SJSA1 (cell line): Measurements from ENCODE around the gene ASPSCR1. TPM values are rescaled to one million over a fixed set of nuclear protein-coding genes. Genes with fewer than 3 reads are reported as not detected.

Source experiments
- DNase-seq, 2 experiments: peaks; one replicate each; pipeline ENCODE4 v3.0.0-alpha.2; 2015 to 2020; ENCODE audit warnings: low spot score in 2 of 2, low read depth in 1 of 2
- H3K27ac ChIP-seq: fragments of 250-450 bp; sonication (Bioruptor Pico); 2 replicates; pipeline ENCODE4 v1.5.1; 2020; ENCODE audit warnings: mild to moderate bottlenecking, moderate library complexity
- H3K27me3 ChIP-seq: fragments of 250-450 bp; sonication (Bioruptor Pico); replicated peaks from 2 replicates; pipeline ENCODE4 v1.5.1; 2020; ENCODE audit warnings: mild to moderate bottlenecking, moderate library complexity
- H3K36me3 ChIP-seq: fragments of 250-450 bp; sonication (Bioruptor Pico); 2 replicates; pipeline ENCODE4 v1.5.1; 2020; ENCODE audit warnings: mild to moderate bottlenecking
- H3K4me1 ChIP-seq: fragments of 250-450 bp; sonication (Bioruptor Pico); replicated peaks from 2 replicates; pipeline ENCODE4 v1.6.1; 2021; ENCODE audit warnings: mild to moderate bottlenecking
- H3K4me3 ChIP-seq: fragments of 250-450 bp; sonication (Bioruptor Pico); 2 replicates; pipeline ENCODE4 v1.5.1; 2020; ENCODE audit warnings: mild to moderate bottlenecking
- H3K9me3 ChIP-seq: fragments of 250-450 bp; sonication (Bioruptor Pico); replicated peaks from 2 replicates; pipeline ENCODE4 v1.5.1; 2020; ENCODE audit warnings: mild to moderate bottlenecking
- total RNA-seq: library from RNA; depleted of rRNA; stranded (reverse); fragments of >200 nt; shearing (Covaris generic); gene quantifications from 2 replicates; pipeline ENCODE4 v1.2.3, GENCODE V29; 2014

ASPSCR1 gene
- total RNA-seq, 1 experiment from 2014 or later: 38.5 TPM

- peak overlapping the region; percentile 34 for H3K4me3 ChIP-seq
- H3K36me3 ChIP-seq: 0 out of 2 replicates have a peak, but pooled peaks cover 3% of the 10 kb centered on the region
- peak in 1 of 2 experiments; percentile 42 for DNase-seq
- H3K9me3 ChIP-seq: peaks cover 14% of the 10 kb centered on the region
- H3K27me3 ChIP-seq: peaks cover 80% of the 10 kb centered on the region
- peaks cover 31% of the 10 kb centered on the region for H3K4me1 ChIP-seq
- no peak overlapping the region for H3K27ac ChIP-seq
Measured at GRCh38 chr17:81960130-81960958, 17.1 kb upstream of the ASPSCR1 start.

GRCh38 chr17:81961087-81961511 lies 16.3 kb upstream of the ASPSCR1 start, which contains the start of gene NOTUM:
TSS of gene NOTUM (minus strand) at chr17:81961187. CDS start at chr17:81960909, 278 bp downstream.
- peaks cover 84% of the 10 kb centered on the region for H3K27me3 ChIP-seq
- H3K36me3 ChIP-seq: 0 out of 2 replicates have a peak, but pooled peaks cover 3% of the 10 kb centered on the region
- peak within 1 kb of the TSS; percentile 34 for H3K4me3 ChIP-seq
- peaks cover 31% of the 10 kb centered on the region for H3K4me1 ChIP-seq
- peak; percentile 44 to 78 for DNase-seq
- H3K27ac ChIP-seq: no peak within 1 kb of the TSS
- peaks cover 14% of the 10 kb centered on the region for H3K9me3 ChIP-seq

GRCh38 chr17:81961521-81962498 lies 15.6 kb upstream of the ASPSCR1 start:
- Histone ChIP-seq H3K36me3 (0 out of 2 replicates have a peak, but pooled peaks cover 3% of the 10 kb centered on the region), H3K4me3 (no peak overlapping the region; the same call in 1 of the 2 replicates), H3K4me1 (peaks cover 31% of the 10 kb centered on the region), H3K9me3 (peaks cover 14% of the 10 kb centered on the region), H3K27me3 (peaks cover 81% of the 10 kb centered on the region), H3K27ac (no peak overlapping the region)
- no peak for DNase-seq

- Histone ChIP-seq H3K27ac (no peak overlapping the region), H3K4me3 (no peak overlapping the region), H3K36me3 (0 out of 2 replicates have a peak, but pooled peaks cover 3% of the 10 kb centered on the region), H3K27me3 (peaks cover 71% of the 10 kb centered on the region), H3K4me1 (peaks cover 36% of the 10 kb centered on the region), H3K9me3 (peaks cover 14% of the 10 kb centered on the region)
- DNase-seq: no peak
Measured at GRCh38 chr17:81962499-81963441, 14.7 kb upstream of the ASPSCR1 start.

GRCh38 chr17:81964081-81964849 lies 13.2 kb upstream of the ASPSCR1 start:
- Histone ChIP-seq H3K27me3 (peaks cover 60% of the 10 kb centered on the region), H3K4me1 (peaks cover 38% of the 10 kb centered on the region)
- DNase-seq: no peak

GRCh38 chr17:81966343-81967243 lies 10.8 kb upstream of the ASPSCR1 start:
- DNase-seq: no peak
- no peaks in the 10 kb centered on the region for H3K9me3 ChIP-seq
- no peak overlapping the region for H3K4me3 ChIP-seq
- H3K27ac ChIP-seq: no peak overlapping the region
- peaks cover 16% of the 10 kb centered on the region for H3K4me1 ChIP-seq
- H3K27me3 ChIP-seq: peaks cover 47% of the 10 kb centered on the region
- no peaks in the 10 kb centered on the region for H3K36me3 ChIP-seq

More at GRCh38 chr17:81964081-81964849, 13.2 kb upstream of the ASPSCR1 start:
- H3K36me3 ChIP-seq: 0 out of 2 replicates have a peak, but pooled peaks cover 3% of the 10 kb centered on the region
- H3K27ac ChIP-seq: no peak overlapping the region
- H3K4me3 ChIP-seq: no peak overlapping the region
- peaks cover 13% of the 10 kb centered on the region for H3K9me3 ChIP-seq

GRCh38 chr17:81967244-81967532 lies 10.2 kb upstream of the ASPSCR1 start:
- Histone ChIP-seq H3K4me1 (peaks cover 10% of the 10 kb centered on the region), H3K36me3 (no peaks in the 10 kb centered on the region), H3K27me3 (peaks cover 45% of the 10 kb centered on the region), H3K27ac (no peak overlapping the region), H3K9me3 (no peaks in the 10 kb centered on the region), H3K4me3 (no peak overlapping the region)
- no peak for DNase-seq

- Histone ChIP-seq H3K27ac (no peak overlapping the region), H3K9me3 (no peaks in the 10 kb centered on the region), H3K36me3 (no peaks in the 10 kb centered on the region), H3K4me1 (peaks cover 10% of the 10 kb centered on the region), H3K4me3 (no peak overlapping the region), H3K27me3 (peaks cover 39% of the 10 kb centered on the region)
- peak; percentile 62 to 80 for DNase-seq
Measured at GRCh38 chr17:81967533-81968395, 9.7 kb upstream of the ASPSCR1 start.

GRCh38 chr17:81968396-81968745 lies 9.1 kb upstream of the ASPSCR1 start:
- DNase-seq: no peak
- Histone ChIP-seq H3K27me3 (peaks cover 33% of the 10 kb centered on the region), H3K9me3 (no peaks in the 10 kb centered on the region), H3K36me3 (no peaks in the 10 kb centered on the region), H3K4me1 (peaks cover 10% of the 10 kb centered on the region), H3K4me3 (no peak overlapping the region), H3K27ac (no peak overlapping the region)

- Histone ChIP-seq H3K27ac (no peak overlapping the region), H3K4me3 (no peak overlapping the region), H3K36me3 (no peaks in the 10 kb centered on the region), H3K4me1 (peaks cover 10% of the 10 kb centered on the region), H3K9me3 (no peaks in the 10 kb centered on the region), H3K27me3 (peaks cover 25% of the 10 kb centered on the region)
- DNase-seq: no peak
Measured at GRCh38 chr17:81968850-81969812, 8.3 kb upstream of the ASPSCR1 start.
